GM19023 (cell line): ENCODE data around the gene TMEM31.
"Not testable (repeated sequence)": the region's sequence is repeated elsewhere in the genome, so short reads cannot be mapped to it uniquely, and the experiment has no call there.

Source experiments
- ATAC-seq: cut with Tn5 transposase; IDR thresholded peaks from one replicate; pipeline ENCODE4 v1.9.1; 2021; ENCODE audit warnings: mild to moderate bottlenecking, moderate library complexity; ENCODE audit not compliant: unreplicated experiment

The TMEM31 gene

GRCh38 chrX:103722505-103722904 is 11.8 kb downstream of the TMEM31 start:
- no peak for ATAC-seq

DNA sequence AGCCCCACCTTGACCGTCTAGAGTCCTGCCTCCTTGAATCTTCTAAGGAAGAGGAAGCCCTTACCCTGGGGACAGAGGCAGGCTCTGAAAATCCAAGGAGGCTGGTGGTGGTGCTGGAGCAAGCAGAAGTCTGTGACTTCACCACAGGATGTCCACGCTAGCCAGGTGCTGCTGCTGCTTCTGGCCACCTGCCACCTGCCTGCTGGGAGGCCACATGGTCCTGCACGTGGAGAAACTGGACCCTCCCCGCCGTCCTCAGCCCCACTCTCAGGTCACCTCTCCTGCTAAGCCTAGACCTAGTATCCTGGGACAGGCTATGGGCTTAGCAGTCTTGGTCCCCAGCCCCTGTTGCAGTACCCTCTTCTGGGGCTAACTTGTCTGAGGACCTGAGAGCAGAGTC is 15.8 kb downstream of the TMEM31 start:
- ATAC-seq, result no peak

GRCh38 chrX:103727115-103727514 is 16.4 kb downstream of the TMEM31 start:
- no peak for ATAC-seq

DNA sequence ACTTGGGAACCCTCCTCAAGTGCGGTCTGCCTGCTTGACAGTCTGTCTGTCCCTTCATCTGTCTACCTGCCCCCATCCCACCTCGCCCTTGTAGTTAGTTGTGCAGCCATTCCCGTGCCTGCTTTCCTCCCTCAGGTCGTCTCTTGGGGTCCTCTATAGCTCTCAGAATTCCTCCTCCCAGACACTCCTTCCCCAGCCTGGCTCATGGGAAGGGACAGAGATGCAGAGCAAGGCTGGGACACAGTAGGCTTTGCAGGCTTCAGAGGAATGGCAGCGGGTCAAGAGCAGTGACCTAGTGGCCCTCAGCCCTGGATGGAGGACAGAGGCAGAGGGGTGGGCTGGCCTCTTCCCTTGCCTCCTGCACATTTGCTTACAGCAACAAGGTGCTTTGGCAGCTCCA is 18.3 kb downstream of the TMEM31 start:
- no peak for ATAC-seq

DNA sequence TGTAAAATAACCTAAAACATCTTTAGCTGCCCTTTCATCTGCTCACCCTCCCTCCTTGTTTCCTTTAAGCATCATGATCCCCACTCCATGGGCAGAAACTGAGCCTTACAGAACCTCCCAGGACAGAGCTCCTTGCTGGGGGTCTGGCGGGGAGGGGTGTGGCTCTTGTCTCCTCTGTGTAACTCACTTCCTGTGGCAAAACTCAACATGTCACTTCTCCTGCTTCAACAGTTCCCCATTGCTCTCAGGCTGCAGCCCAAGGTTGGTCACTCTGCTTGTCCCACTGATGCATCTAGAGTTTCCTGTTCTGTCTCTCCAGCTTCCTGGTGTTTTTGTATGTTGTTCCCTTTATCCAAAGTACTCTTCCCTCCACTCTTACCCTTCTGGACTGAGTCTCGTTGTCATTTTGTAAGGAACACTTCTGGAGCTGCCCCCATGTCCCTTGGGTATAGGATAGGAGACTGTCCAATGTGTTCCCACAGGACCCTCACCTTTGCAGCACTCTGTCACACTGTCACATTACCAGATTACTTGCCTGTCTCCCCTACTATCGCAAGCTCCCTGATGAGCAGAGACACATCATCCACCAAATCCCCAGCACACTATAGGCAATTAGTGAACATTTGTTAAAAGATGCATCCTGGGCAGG is 19.6 kb downstream of the TMEM31 start:
- ATAC-seq, result no peak

- ATAC-seq, result no peak
Observed at GRCh38 chrX:103730796-103731493, 20.2 kb downstream of the TMEM31 start.

DNA sequence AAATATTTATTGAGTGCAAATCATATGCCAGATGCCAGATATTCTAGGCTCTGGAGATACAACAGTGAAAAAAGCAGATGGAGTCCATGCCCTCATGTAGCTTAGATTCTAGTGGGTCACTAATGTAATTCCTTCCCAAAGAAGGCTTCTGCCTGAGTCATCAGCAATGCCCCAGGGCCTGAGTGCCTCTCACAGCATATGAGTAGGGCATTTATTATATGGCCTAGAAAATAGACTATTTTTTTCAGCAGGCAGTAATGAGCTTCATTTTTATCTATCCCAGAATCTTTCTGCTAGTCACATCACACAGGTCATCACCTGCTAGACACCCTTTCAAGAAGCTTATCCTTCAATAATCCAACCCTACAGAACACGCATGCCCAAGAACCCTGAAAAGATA is 22.3 kb downstream of the TMEM31 start:
- no peak for ATAC-seq

DNA sequence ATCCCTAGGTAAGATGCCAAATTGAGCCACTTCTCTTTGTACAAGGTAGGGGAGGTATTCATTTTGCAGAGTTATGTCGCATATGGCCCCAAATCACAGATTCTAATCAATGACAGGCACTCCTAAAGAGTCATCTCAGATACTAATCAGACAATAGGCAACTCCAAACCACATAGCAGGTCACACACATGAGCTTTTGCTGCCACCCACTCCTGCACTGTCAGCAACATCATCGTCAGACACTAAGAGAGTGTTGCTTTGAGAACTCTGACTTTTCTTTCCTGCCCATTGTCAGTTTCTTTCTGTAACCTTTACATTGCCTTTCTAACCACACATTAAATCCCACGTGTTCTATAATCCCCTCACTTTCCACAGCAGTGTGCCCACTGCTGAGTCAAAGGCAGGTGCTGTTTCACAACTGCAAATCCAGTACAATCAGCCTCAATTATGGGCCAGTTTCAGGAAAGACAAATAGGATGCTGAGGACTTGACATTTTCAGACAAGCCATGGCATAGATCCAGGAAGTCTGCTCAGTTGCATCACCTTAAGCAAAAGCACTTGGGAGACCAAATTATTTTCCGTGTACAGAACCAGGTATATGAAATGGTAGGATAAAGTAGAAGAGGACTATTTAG is 23.5 kb downstream of the TMEM31 start:
- no peak for ATAC-seq

GRCh38 chrX:103737696-103738095 is 27.0 kb downstream of the TMEM31 start:
- ATAC-seq, result no peak

GRCh38 chrX:103739421-103739820 is 28.7 kb downstream of the TMEM31 start:
- ATAC-seq, result no peak

DNA sequence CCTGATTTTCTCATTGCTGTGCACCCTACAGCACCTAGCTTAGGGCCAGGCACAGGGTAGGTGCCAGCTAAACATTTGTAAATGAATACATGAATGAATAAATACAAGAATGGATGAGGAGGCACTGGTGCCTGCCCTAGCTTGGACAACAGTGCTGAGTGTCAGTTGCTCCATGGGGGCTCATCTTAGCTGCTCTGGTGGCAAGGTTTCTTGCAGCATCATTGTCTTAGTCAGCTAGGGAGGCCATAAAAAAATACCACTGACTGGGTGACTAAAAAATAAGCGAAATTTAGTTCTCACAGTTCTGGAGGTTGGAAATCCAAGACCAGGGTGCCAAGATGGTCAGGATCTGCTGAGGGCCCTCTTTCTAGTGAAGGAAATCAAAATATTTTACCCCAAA is 31.2 kb downstream of the TMEM31 start:
- no peak for ATAC-seq

- ATAC-seq, result no peak
Observed at GRCh38 chrX:103742339-103742738, 31.6 kb downstream of the TMEM31 start.

DNA sequence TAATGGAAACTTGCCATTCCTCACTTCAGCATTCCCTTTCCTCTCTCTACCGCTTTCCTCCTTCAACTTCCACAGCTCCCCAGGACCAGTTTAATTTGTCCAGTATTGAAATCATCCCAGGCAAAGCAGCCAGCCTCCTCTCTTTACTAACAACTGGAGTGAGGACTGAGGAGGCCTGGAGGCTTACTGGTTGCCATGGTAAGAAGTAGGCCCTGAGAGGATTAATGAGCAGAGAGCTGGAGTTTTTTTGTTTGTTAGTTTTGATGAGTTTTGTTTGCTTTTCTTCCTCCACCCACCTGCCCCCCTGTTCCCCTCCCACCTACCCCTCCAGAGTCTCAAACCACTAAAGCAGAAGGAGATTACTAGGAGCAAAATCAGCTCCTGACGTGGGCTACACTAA is 36.5 kb downstream of the TMEM31 start:
- ATAC-seq, result no peak

DNA sequence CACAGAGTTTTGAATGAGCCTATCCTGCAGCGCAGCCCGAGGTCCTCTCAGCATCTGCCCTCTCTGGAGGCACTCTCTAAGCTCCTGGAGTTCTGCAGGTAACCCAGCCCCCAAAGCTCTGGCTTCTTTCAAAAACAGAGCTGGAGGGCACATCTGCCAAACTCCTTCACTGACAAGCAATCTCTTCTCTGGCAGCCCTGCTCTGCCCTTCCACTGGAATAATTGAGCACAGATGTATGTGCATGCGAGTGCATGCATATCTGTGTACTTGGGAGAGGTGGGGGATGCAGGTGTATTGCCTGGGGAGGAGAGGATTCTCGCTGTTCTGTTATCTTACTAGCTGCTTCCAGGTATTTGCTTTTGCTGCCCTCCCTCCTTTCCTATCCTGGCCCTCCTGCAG is 43.7 kb downstream of the TMEM31 start:
- no peak for ATAC-seq

DNA sequence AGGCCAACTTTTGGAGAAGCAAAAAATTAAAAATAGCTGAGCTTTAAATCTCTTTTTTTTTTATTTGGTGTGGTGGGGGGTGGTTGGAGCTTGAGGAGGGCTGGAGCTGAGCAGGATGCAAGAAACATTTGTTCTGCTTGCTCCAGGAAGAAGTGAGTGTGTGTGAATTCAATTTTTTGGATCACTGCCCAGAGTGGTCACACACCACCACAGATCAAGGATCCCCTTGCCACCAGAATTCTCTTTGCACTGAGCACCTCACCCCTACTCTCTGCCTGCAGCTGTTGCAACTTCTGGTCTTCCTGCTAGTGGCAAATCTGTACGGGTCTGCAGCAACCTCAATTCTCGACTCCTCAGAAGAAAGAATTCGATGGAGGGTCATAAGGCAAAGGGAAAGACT is 46.0 kb downstream of the TMEM31 start:
- no peak for ATAC-seq

GRCh38 chrX:103758555-103758954 is 47.8 kb downstream of the TMEM31 start:
- ATAC-seq, result no peak

DNA sequence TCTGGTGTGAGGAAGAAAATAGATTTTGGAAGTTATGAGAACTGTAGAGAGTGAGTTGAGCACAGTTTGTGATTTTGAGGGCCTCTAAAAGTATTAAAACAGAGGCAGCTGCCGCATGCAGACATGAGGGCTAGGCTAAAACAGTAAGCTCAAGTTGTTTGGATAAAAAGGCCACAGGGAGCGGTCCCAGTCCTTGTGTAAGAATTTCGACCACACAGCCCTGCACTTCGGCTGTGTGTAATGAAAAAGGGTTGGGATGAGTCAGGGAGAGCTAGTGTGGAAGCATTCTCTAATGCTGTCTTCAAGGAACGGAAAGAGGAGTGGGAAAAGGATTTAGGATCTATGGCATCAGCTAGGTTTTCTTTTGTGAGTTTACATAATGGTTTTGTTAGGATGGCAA is 52.8 kb downstream of the TMEM31 start:
- ATAC-seq, result not testable (repeated sequence)
